Measurements from ENCODE around the gene FLCN. TPM values are rescaled to one million over a fixed set of nuclear protein-coding genes. Genes with fewer than 3 reads are reported as not detected.

FLCN gene
- polyA plus RNA-seq, 6 donors from 2014 or later = 3.6 to 7.4 (median 5.7) TPM

GRCh38 chr17:17229416-17230384 is 7.3 kb downstream of the FLCN start:
- Mint-ChIP-seq H3K4me3 (peak overlapping the region in 1 of 8 donors; percentile 2), H3K4me1 (peaks cover 9 to 18% (median 11%) of the 10 kb centered on the region in 3 donors), H3K36me3 (peaks cover 15 to 29% of the 10 kb centered on the region in 2 donors), H3K27ac (peak overlapping the region in 1 of 6 donors; percentile 61), H3K9me3 (no peaks in the 10 kb centered on the region), H3K27me3 (no peaks in the 10 kb centered on the region)
- DNase-seq = no peak
- ATAC-seq (ENCODE audit: low read depth in 2 of 2) = no peak

DNA sequence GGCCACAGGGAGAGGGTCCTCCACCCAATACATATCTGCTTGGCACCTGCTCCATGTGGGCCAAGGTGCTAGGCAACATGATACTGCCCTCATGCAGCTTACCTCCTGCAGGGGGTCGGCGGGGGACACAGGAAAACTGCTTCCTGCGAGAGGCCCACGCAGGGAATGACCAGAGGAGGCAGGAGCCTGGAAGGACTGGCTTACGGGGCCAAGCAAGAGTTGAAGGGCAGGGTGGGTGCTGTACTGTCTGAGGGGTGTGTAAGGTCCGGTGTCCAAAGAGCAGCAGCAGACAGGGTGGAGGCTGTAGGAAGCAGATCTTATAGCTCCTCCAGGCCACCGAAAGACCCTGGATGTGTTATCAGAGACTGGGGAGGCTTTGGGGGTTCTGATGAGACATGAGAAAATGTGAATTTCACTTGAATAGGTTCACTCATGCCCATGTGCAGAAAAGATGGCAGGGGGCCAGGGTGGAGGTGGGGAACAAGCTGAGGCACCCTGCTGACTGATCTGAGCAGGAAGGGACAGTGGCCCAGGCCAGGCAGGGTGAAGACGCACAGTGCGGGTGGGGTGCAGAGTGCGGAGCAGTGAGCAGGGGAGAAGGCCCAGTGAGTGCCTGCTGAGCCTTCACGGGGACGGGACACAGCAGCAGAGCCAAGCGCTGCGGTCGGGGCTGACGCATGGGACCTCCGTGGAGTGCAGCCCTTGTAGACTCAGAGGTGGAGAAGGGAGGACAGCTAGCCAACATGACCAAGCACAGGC is 8.3 kb downstream of the FLCN start:
- Mint-ChIP-seq H3K36me3 (peaks cover 16 to 33% of the 10 kb centered on the region in 2 donors), H3K4me1 (peaks cover 9 to 18% (median 11%) of the 10 kb centered on the region in 3 donors), H3K27ac (peak overlapping the region in 3 of 6 donors; percentile 16 to 61 (median 22)), H3K27me3 (no peaks in the 10 kb centered on the region), H3K9me3 (no peaks in the 10 kb centered on the region), H3K4me3 (no peak overlapping the region)
- no peak for ATAC-seq (ENCODE audit: low read depth in 2 of 2)
- DNase-seq = no peak

- ATAC-seq (ENCODE audit: low read depth in 2 of 2) = no peak
- Mint-ChIP-seq H3K27ac (no peak overlapping the region), H3K36me3 (peaks cover 24 to 40% of the 10 kb centered on the region in 2 donors), H3K4me1 (peaks cover 6 to 18% (median 11%) of the 10 kb centered on the region in 3 donors), H3K9me3 (no peaks in the 10 kb centered on the region), H3K4me3 (no peak overlapping the region), H3K27me3 (no peaks in the 10 kb centered on the region)
- no peak for DNase-seq
Observed at GRCh38 chr17:17227608-17228520, 9.1 kb downstream of the FLCN start.

- no peaks in the 10 kb centered on the region for H3K27me3 Mint-ChIP-seq
- ATAC-seq (ENCODE audit: low read depth in 2 of 2) (no peak), DNase-seq (no peak)
- H3K36me3 Mint-ChIP-seq = peaks cover 27 to 40% of the 10 kb centered on the region in 2 donors
- H3K27ac Mint-ChIP-seq = no peak overlapping the region
- no peak overlapping the region for H3K4me3 Mint-ChIP-seq
- H3K4me1 Mint-ChIP-seq = peaks cover 0 to 11% (median 7%) of the 10 kb centered on the region in 3 donors
- H3K9me3 Mint-ChIP-seq = no peaks in the 10 kb centered on the region
Observed at GRCh38 chr17:17226451-17227265, 10.3 kb downstream of the FLCN start.

DNA sequence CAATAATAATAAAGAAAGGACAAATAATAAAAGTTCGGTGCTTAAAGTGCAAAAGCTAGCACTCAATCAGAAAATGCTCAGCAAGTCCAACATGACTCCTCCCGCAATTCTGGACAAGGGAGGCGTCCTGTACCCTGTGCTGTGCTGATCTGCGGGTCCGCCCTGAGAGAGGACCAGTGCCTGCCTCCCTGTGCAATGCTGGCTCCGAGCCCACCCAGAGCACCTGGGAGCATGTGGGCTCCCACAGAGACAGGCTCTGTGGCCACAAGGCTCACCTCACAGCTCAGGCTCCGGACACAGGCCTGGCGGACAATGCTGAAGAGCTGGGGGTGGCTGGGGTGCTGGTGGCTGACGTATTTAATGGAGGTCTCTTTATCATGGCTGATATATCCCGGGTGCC is 11.1 kb downstream of the FLCN start:
- peaks cover 31 to 37% of the 10 kb centered on the region in 2 donors for H3K36me3 Mint-ChIP-seq

GRCh38 chr17:17224137-17224536 is 12.8 kb downstream of the FLCN start:
- Mint-ChIP-seq H3K27ac (peak overlapping the region in 1 of 6 donors; percentile 36), H3K9me3 (no peaks in the 10 kb centered on the region), H3K27me3 (no peaks in the 10 kb centered on the region), H3K4me3 (no peak overlapping the region), H3K36me3 (peaks cover 28 to 31% of the 10 kb centered on the region in 2 donors), H3K4me1 (peaks cover 0 to 6% (median 1%) of the 10 kb centered on the region in 3 donors)
- ATAC-seq (ENCODE audit: low read depth in 2 of 2) (no peak), DNase-seq (no peak)

More for the DNA sequence above, 11.1 kb downstream of the FLCN start:
- Mint-ChIP-seq H3K9me3 (no peaks in the 10 kb centered on the region), H3K4me1 (peaks cover 0 to 9% (median 6%) of the 10 kb centered on the region in 3 donors), H3K27ac (no peak overlapping the region), H3K27me3 (no peaks in the 10 kb centered on the region), H3K4me3 (no peak overlapping the region)
- DNase-seq (no peak), ATAC-seq (ENCODE audit: low read depth in 2 of 2) (no peak)

DNA sequence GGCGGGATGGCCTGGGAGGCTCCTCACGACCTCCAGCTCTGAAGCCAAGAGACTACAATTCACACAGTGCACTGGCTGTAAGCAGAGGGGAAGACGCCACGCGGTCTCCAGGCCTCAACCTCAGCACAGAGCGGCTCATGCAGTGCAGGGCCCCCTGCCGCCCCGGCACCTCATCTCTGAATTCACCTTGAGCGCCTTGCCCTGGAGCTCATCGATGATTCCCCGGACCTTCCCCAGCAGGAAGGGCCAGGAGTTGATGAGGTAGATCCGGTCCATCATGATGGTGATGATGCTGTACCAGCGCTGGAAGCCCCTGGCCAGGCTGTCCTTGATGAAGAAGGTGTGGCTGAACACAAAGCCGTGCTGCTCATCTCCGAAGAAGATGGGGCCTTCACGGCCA is 13.2 kb downstream of the FLCN start:
- no peak for ATAC-seq (ENCODE audit: low read depth in 2 of 2)
- H3K27me3 Mint-ChIP-seq = no peaks in the 10 kb centered on the region
- no peak overlapping the region for H3K4me3 Mint-ChIP-seq
- no peak overlapping the region for H3K27ac Mint-ChIP-seq
- H3K9me3 Mint-ChIP-seq = no peaks in the 10 kb centered on the region
- peaks cover 24 to 27% of the 10 kb centered on the region in 2 donors for H3K36me3 Mint-ChIP-seq
- H3K4me1 Mint-ChIP-seq = peaks cover 0 to 3% (median 0%) of the 10 kb centered on the region in 3 donors
- DNase-seq = no peak

GRCh38 chr17:17221329-17221728 is 15.6 kb downstream of the FLCN start:
- no peaks in the 10 kb centered on the region for H3K9me3 Mint-ChIP-seq
- no peak overlapping the region for H3K4me3 Mint-ChIP-seq
- H3K27me3 Mint-ChIP-seq = no peaks in the 10 kb centered on the region
- H3K36me3 Mint-ChIP-seq = peaks cover 31 to 37% of the 10 kb centered on the region in 2 donors
- H3K27ac Mint-ChIP-seq = peak overlapping the region in 1 of 6 donors; percentile 7
- DNase-seq (no peak), ATAC-seq (ENCODE audit: low read depth in 2 of 2) (no peak)
- no peaks in the 10 kb centered on the region for H3K4me1 Mint-ChIP-seq

DNA sequence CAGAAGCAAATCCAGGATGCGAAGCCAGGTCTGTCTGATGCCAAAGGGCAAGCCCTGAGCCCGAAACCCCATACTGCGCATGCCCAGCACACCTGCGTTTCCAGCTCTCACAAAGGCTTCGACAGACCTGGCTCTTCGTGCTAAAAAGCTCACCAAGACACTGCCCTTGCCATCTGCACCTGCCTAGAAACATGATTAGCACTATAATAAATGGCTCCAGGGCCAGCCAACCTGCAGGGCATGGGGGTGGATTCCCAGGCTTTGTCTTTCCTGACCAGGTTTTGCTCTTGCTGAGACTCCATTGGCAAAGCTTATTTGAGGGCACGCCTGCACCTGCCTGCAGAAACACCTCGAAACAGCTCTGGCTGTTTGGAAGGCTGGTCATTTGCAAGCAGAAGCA is 16.4 kb downstream of the FLCN start:
- Mint-ChIP-seq H3K27ac (no peak overlapping the region), H3K27me3 (no peaks in the 10 kb centered on the region)
- DNase-seq = no peak

GRCh38 chr17:17217995-17218394 is 19.0 kb downstream of the FLCN start:
- Mint-ChIP-seq H3K36me3 (peaks cover 16 to 25% of the 10 kb centered on the region in 2 donors), H3K9me3 (no peaks in the 10 kb centered on the region)
- no peak for DNase-seq

More for the DNA sequence above, 16.4 kb downstream of the FLCN start:
- H3K4me3 Mint-ChIP-seq = no peak overlapping the region
- H3K9me3 Mint-ChIP-seq = no peaks in the 10 kb centered on the region
- no peak for ATAC-seq (ENCODE audit: low read depth in 2 of 2)
- H3K4me1 Mint-ChIP-seq = no peaks in the 10 kb centered on the region
- H3K36me3 Mint-ChIP-seq = peaks cover 31 to 37% of the 10 kb centered on the region in 2 donors

GRCh38 chr17:17216776-17217175 is 20.2 kb downstream of the FLCN start:
- Mint-ChIP-seq H3K36me3 (peaks cover 9 to 20% of the 10 kb centered on the region in 2 donors), H3K4me1 (no peaks in the 10 kb centered on the region), H3K27ac (peak overlapping the region in 3 of 6 donors; percentile 15 to 75 (median 44)), H3K4me3 (no peak overlapping the region), H3K27me3 (no peaks in the 10 kb centered on the region), H3K9me3 (no peaks in the 10 kb centered on the region)
- ATAC-seq (ENCODE audit: low read depth in 2 of 2) (no peak), DNase-seq (no peak)

More at GRCh38 chr17:17217995-17218394, 19.0 kb downstream of the FLCN start:
- Mint-ChIP-seq H3K4me1 (no peaks in the 10 kb centered on the region), H3K27me3 (no peaks in the 10 kb centered on the region), H3K27ac (peak overlapping the region in 1 of 6 donors; percentile 14), H3K4me3 (no peak overlapping the region)
- no peak for ATAC-seq (ENCODE audit: low read depth in 2 of 2)

DNA sequence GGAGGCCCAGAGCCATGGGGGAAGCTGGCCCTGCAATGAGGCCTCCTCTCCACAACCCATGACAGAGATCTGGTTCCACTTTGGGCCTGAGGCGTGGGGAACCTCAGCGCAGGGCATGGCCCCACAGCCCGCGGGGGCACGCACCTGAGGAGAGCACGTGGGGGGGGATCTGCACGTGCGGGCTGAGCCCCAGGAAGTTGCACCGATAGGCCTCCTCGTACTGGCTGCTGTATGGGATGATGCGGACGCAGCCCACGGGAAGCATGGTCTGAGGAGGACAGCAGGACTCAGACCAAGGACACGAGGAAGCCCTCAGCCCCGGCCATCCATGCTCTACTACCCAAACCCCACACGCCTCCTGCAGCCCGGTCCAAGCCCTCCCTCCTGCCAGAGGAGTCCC is 20.7 kb downstream of the FLCN start:
- no peaks in the 10 kb centered on the region for H3K4me1 Mint-ChIP-seq
- H3K27ac Mint-ChIP-seq = no peak overlapping the region
- peaks cover 9 to 20% of the 10 kb centered on the region in 2 donors for H3K36me3 Mint-ChIP-seq
- H3K9me3 Mint-ChIP-seq = no peaks in the 10 kb centered on the region
- DNase-seq (no peak), ATAC-seq (ENCODE audit: low read depth in 2 of 2) (no peak)
- H3K4me3 Mint-ChIP-seq = no peak overlapping the region
- no peaks in the 10 kb centered on the region for H3K27me3 Mint-ChIP-seq

All from naive B cell (primary cell).